Activated CD8-positive, alpha-beta memory T cell treated with anti-CD3 and anti-CD28 coated beads for 4 hours (primary cell): Measurements from ENCODE around the gene MRPL44.
A peak's percentile ranks its signal among the peaks of the same experiment; 100 is the strongest.
"Not testable (repeated sequence)": the region's sequence is repeated elsewhere in the genome, so short reads cannot be mapped to it uniquely, and the experiment has no call there.

ENCODE experiments used
- DNase-seq, 2 donors: peaks; one replicate each; pipeline ENCODE4 v3.0.0-alpha.2; 2020; ENCODE audit warnings: low read depth in 2 of 2

The MRPL44 gene

GRCh38 chr2:223971731-223972130 is 14.5 kb downstream of the MRPL44 start:
- no peak for DNase-seq

GRCh38 chr2:223972656-223973102 is 15.4 kb downstream of the MRPL44 start:
- DNase-seq: no peak

DNA sequence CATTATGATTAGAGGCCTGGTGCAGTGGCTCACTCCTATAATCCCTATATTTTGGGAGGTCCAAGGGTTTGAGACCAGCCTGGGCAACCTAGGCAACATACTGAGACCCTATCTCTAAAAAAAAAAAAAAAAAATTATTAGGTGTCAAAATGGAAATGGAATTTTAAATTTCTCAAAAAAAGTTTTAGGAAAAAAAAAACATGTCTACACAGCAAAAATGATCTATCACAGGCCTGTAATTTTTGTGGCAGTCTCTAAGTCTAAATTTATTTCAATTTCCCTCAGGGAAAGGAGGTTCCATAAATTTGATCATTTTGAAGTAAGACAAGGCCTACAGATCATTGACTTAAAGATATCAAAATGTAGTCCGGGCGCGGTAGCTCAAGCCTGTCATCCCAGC is 16.3 kb downstream of the MRPL44 start:
- DNase-seq: no peak

DNA sequence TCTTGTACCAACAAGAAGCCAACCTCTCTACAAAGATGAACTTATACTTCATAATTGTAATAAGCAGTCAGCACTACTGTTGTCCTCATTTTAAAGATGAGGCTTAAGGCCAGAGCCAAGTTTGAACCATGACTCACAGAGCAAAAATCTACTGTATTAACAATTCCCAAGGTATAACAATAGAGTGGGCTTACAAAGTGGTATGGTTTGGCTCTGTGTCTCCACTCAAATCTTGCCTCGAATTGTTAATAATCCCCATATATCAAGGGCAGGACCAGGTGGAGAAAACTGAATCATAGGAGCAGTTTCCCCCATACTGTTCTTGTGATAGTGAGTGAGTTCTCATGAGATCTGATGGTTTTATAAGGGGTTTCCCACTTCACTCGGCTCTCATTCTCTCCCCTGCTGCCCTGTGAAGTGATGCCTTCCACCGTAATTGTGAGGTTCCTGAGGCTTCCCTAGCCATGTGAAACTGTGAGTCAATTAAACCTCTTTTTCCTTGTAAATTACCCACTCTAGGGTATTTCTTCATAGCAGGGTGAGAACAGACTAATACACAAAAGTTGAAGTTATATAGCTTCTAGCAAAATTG is 19.5 kb downstream of the MRPL44 start:
- no peak for DNase-seq

DNA sequence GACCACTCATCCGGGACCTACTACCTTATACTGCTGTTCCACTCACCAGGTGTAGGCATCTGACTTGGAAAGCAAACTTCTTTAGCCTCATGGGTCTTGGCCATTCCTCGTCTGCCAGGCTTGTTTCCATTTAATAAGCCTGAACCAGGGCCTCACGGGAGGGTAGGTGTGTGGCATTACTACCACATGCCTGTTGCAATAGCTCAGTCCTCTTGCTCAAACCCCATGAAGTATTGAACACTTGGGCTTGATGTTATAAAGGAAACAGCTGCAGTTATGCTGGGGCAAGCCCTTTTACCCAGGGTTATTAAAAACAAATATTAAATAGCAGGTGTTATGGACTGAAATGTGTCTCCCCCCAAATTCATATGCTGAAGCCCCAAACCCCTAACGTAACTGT is 21.2 kb downstream of the MRPL44 start:
- DNase-seq: no peak

- no peak for DNase-seq
These were observed 22.6 kb downstream of the MRPL44 start for GRCh38 chr2:223979730-223980396.

DNA sequence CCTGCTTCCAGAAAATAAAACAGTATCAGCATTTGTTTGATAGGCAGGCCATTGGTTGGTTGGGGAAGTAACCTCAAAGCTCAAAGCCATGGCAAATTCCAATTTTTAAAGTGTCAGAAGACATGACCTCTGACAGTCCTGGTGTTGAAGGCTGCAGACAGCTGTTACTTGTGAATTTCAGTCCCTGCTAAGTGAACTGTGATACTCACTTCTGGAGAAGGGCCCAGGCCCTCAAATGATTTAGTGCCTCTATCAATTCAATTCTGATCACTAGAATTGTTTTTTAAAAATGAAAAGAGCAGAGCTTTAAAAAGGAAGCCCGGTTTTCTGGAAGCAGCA is 23.1 kb downstream of the MRPL44 start:
- DNase-seq: no peak

DNA sequence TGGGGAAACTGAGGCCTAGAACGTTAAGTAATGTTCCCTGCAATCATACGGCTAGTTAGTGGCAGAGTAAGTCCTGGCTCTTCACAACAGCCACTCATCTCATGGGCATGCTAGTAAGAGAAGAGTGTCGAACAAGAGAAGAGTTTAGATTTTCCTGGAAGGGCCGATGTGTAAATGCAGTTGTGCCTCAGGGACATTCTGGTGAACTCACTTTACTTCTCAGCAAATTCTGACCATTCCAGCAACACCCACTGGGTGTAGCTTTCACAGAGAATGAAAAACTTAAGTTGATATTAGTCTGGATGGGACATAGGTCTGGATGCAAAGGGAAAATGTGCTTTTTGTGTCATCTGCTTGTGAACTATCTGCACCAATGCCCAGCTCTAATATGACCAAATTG is 23.5 kb downstream of the MRPL44 start:
- no peak for DNase-seq

DNA sequence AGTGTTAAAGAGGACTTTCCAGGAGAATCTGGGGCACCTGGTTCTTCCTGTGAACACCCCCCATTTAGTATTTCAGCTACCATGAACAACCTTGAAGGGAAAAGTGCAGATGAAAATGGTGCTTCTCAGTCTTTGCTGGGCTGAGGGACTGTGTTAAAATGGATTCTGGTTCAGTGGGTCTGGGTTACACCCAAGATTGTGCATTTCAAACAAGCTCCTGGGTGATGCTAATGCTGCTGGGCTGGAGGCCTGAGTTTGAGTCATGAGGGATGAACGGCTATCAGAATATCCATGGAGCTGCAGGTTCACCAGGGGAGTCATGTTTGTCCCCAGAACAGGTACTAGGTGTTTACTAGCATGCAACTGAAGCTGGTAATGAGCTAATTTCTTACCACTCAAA is 24.0 kb downstream of the MRPL44 start:
- no peak for DNase-seq

GRCh38 chr2:223989206-223989855 is 32.1 kb downstream of the MRPL44 start:
- no peak for DNase-seq

GRCh38 chr2:223989856-223990232 is 32.6 kb downstream of the MRPL44 start:
- DNase-seq: no peak

GRCh38 chr2:223991611-223992010 is 34.3 kb downstream of the MRPL44 start:
- DNase-seq: no peak

GRCh38 chr2:223993634-223994232 is 36.5 kb downstream of the MRPL44 start:
- peak; percentile 22 to 38 for DNase-seq

DNA sequence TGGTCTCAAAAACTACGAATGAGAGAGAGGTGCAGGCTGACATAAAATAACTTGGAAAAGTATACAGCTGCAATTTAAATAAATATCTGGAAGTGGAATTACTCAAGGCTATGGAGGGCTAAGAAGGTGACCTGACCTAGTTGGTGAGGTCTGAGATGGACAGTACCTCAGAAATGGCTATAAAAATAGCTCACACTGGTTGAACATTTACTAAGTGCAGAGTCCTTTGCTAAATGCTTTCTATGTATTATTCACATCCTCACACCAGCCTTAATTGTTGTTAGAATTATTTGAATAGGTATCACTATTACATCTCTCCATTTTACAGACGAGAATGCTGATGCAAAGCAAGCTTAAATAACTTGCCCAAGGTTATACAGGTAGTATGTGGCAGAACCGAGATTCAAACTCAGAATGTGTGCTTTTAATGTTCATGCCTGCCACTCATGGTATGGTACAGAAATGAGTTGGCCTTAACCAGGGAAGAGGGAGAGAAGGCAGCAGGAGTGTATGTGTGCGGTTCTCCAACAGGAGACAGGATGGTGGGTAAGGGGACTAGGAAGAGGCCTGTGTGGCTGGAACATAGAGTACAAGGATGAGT is 37.4 kb downstream of the MRPL44 start:
- no peak for DNase-seq

DNA sequence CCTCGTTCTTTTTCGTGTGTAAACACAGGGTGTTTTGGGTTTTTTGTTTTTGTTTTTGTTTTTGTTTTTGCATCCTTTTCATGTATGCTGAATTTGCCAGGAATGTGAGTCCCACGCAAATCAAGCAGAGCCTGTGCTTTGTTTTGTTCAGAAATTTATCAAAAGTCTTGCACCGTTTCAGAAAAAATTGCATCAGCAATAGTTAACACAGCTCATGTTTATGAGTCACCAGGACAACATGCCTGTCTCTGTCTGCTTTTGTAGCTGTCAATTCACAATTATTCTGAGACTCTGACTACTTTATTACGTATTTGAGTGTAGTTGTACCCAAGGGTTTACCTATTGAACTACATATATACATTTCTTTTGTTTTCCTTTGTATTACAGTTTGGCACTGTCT is 38.3 kb downstream of the MRPL44 start:
- no peak for DNase-seq

DNA sequence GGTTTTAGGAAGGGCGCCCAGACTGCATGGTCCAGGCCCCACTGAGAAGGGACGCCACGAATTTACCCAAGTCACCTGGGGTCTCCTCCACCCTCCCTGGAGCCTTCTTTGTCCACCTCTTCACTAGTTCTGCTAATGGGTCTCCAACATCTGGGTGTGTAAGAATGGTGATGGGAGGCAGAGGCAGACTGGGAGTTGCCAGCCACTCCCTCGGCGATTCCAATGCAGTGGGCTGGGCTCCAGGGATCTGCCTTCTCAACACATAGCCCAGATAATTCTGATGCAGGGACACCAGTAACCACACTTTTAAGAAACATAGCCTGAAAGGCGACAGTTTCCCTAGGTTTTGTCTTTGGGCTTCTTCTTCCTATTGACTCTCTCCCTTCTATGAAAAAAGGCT is 39.1 kb downstream of the MRPL44 start:
- no peak for DNase-seq

GRCh38 chr2:223997938-223998337 is 40.7 kb downstream of the MRPL44 start:
- DNase-seq: no peak

DNA sequence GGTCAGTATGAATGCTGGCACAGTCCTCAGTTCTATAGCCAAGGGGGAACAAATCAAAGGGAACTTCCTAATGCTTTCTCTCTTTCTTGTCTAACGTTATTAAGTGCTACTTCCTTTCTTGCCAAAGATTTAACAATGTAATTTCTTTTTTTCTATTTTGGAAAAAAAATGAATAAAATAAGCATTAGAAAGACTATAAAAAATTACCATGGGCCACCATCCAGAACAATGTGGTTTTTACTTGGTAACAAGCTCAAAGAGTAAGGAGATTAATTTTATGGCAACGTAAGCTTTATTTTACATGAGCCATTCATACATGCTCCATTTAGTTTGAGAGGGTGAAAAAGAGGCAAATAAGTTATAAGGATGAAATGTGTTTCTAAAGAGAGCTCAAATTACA is 41.7 kb downstream of the MRPL44 start:
- no peak for DNase-seq

DNA sequence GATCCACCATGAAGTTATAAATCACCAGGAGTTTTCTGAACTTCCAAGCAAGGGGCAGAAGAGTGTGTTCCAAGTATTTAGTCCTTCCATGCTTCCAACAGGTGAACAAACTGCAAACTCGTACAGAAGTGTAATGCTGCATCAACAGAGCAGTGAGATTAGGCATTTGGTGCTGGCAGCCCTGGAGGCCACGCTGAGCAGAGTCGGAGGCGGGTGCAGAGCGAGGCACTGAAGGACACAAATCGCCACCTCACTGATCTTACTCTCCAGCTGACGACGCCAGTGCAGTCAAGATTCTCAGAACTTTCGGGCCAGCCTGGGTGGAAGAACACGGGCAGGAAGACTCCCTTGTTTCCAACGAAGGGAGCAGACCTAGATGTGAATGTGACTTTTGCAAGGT is 42.6 kb downstream of the MRPL44 start:
- DNase-seq: no peak

DNA sequence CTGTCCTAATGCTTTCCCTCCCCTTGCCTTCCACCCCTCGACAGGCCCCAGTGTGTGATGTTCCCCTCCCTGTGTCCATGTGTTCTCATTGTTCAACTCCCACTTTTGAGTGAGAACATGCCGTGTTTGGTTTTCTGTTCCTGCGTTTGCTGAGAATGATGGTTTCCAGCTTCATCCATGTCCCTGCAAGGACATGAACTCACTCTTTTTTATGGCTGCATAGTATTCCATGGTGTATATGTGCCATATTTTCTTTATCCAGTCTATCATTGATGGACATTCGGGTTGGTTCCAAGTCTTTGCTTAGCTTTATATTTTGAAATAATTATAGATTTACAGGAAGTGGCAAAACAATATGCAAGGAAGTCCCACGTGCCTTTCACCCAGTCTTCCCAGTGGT is 43.4 kb downstream of the MRPL44 start:
- DNase-seq: not testable (repeated sequence)

DNA sequence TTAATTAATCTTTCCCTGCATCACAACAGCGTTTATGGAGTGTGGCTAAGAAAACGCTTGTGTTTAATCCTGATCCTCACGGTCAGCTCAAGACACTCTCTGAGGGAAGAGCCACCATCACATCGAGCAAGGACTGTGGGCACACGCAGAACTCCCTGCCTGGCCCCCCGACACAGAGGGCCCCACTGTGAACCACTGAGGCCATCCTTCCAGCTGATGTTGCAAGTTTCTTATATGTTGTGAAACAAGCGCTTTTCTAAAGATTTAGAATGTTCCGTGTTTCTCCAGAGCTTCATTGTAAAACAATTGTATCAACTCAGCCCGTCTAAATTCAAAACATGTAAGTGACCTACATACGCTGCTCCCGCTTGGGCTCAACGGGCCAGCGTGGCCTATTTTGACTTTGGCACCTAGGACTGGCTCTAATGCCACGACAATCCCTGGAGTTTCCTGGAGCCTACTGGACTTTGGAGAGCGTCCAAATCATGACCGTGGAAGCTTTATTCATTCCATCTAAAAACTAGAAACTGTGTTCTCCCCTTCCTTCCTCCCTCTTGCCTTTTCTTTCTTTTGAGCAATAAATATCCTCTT is 46.9 kb downstream of the MRPL44 start:
- DNase-seq: no peak

GRCh38 chr2:224008702-224009261 is 51.5 kb downstream of the MRPL44 start:
- no peak for DNase-seq
